ENCODE measurements around the gene SCRN1.

Gene SCRN1

GRCh38 chr7:29989257-29989995 lies at the start of gene SCRN1:
TSS of gene SCRN1 (minus strand) at chr7:29989801. CDS start at chr7:29969067, 20,734 bp downstream.
- no peak for DNase-seq (ENCODE audit: low read depth in 3 of 3)

- DNase-seq (ENCODE audit: low read depth in 3 of 3): no peak
These were observed 48.8 kb upstream of the SCRN1 start for GRCh38 chr7:30038196-30038980.

GRCh38 chr7:30036220-30036619 lies 46.6 kb upstream of the SCRN1 start:
- DNase-seq (ENCODE audit: low read depth in 3 of 3): no peak

- DNase-seq (ENCODE audit: low read depth in 3 of 3): no peak
These were observed 44.9 kb upstream of the SCRN1 start for GRCh38 chr7:30034501-30034900.

- DNase-seq (ENCODE audit: low read depth in 3 of 3): no peak
These were observed 42.9 kb upstream of the SCRN1 start for GRCh38 chr7:30032310-30033125.

- no peak for DNase-seq (ENCODE audit: low read depth in 3 of 3)
These were observed 40.1 kb upstream of the SCRN1 start for GRCh38 chr7:30029696-30030095.

- peak in 1 of 3 donors; percentile 20 for DNase-seq (ENCODE audit: low read depth in 3 of 3)
These were observed 39.4 kb upstream of the SCRN1 start for GRCh38 chr7:30028749-30029635.

- peak; percentile 74 to 85 (median 77) for DNase-seq (ENCODE audit: low read depth in 3 of 3)
These were observed 38.7 kb upstream of the SCRN1 start, which contains the start of gene PLEKHA8 for GRCh38 chr7:30028216-30028748. TSS of gene PLEKHA8 (plus strand) at chr7:30028412. CDS start at chr7:30028763, 351 bp downstream.

- no peak for DNase-seq (ENCODE audit: low read depth in 3 of 3)
These were observed 38.2 kb upstream of the SCRN1 start for GRCh38 chr7:30027740-30028215.

- peak in 1 of 3 donors; percentile 9 for DNase-seq (ENCODE audit: low read depth in 3 of 3)
These were observed 37.5 kb upstream of the SCRN1 start for GRCh38 chr7:30027065-30027456.

GRCh38 chr7:30026229-30027064 lies 36.8 kb upstream of the SCRN1 start, which contains the start of gene FKBP14:
TSS of gene FKBP14 (minus strand) at chr7:30026702. CDS start at chr7:30026508, 194 bp downstream.
- peak; percentile 80 to 86 (median 85) for DNase-seq (ENCODE audit: low read depth in 3 of 3)

GRCh38 chr7:30023524-30023923 lies 33.9 kb upstream of the SCRN1 start:
- no peak for DNase-seq (ENCODE audit: low read depth in 3 of 3)

GRCh38 chr7:30022991-30023390 lies 33.4 kb upstream of the SCRN1 start:
- no peak for DNase-seq (ENCODE audit: low read depth in 3 of 3)

GRCh38 chr7:30020535-30020934 lies 30.9 kb upstream of the SCRN1 start:
- DNase-seq (ENCODE audit: low read depth in 3 of 3): no peak

GRCh38 chr7:30019960-30020359 lies 30.4 kb upstream of the SCRN1 start:
- DNase-seq (ENCODE audit: low read depth in 3 of 3): no peak

- no peak for DNase-seq (ENCODE audit: low read depth in 3 of 3)
These were observed 29.8 kb upstream of the SCRN1 start for GRCh38 chr7:30019387-30019786.

GRCh38 chr7:30018451-30018850 lies 28.9 kb upstream of the SCRN1 start:
- no peak for DNase-seq (ENCODE audit: low read depth in 3 of 3)

- DNase-seq (ENCODE audit: low read depth in 3 of 3): no peak
These were observed 23.2 kb upstream of the SCRN1 start for GRCh38 chr7:30012757-30013156.

GRCh38 chr7:30010021-30010420 lies 20.4 kb upstream of the SCRN1 start:
- no peak for DNase-seq (ENCODE audit: low read depth in 3 of 3)

GRCh38 chr7:30005464-30005863 lies 15.9 kb upstream of the SCRN1 start:
- no peak for DNase-seq (ENCODE audit: low read depth in 3 of 3)
